ENCODE data around the gene CCDC57. TPM values are rescaled to one million over a fixed set of nuclear protein-coding genes. Genes with fewer than 3 reads are reported as not detected.
A peak's percentile ranks its signal among the peaks of the same experiment; 100 is the strongest.

The CCDC57 gene
- total and polyA plus RNA-seq, 9 of the 15 experiments (the other 6 are each of a cell fraction or from before 2014, with no cell fraction given), result 0.83 to 36.2 (median 13.6) TPM

GRCh38 chr17:82241926-82242697 lies 29.5 kb upstream of the CCDC57 start (continued):
- TF ChIP-seq SRSF9 (IDR thresholded peaks at IDR 0.05; ENCODE audit: borderline replicate concordance, low read depth, low read length) (no peak), BHLHE40 (IDR thresholded peaks at IDR 0.05; ENCODE audit: low read length) (peak; percentile 26; the same call in 1 of the 2 replicates), SIN3B (IDR thresholded peaks at IDR 0.05; ENCODE audit: low read depth) (no peak), FOXO4 (CRISPR knock-in tag; IDR thresholded peaks at IDR 0.05) (no peak), CREM (IDR thresholded peaks at IDR 0.05; ENCODE audit: low read depth) (0 out of 2 replicates have a peak, but pooled peaks have one; percentile 4), GATAD2A (IDR thresholded peaks at IDR 0.05) (no peak), MNT (conservative IDR thresholded peaks at IDR 0.05) (0 out of 4 replicates have a peak, but pooled peaks of 1 of the 2 experiments have one; percentile 22), DPF2 (IDR thresholded peaks at IDR 0.05) (no peak), MAZ (CRISPR knock-in tag; conservative IDR thresholded peaks at IDR 0.05 in 1 of 2, IDR thresholded peaks at IDR 0.05 in 1 of 2) (peak; percentile 17 to 19; a peak in 1 of 4 replicates), KAT7 (CRISPR knock-in tag; IDR thresholded peaks at IDR 0.05; ENCODE audit: borderline replicate concordance) (peak; percentile 63; the same call in 1 of the 2 replicates), NFRKB (IDR thresholded peaks at IDR 0.05; ENCODE audit: low read depth) (no peak)
